ENCODE measurements around the gene POU2AF1. TPM values are rescaled to one million over a fixed set of nuclear protein-coding genes. Genes with fewer than 3 reads are reported as not detected.

The POU2AF1 gene
- total and polyA plus RNA-seq, 2 of the 8 experiments (the other 6 are each of a cell fraction or from before 2014, with no cell fraction given): not detected

GRCh38 chr11:111384494-111384893 lies 5.4 kb upstream of the POU2AF1 start:
- Histone ChIP-seq H2AFZ (ENCODE audit: low read length) (no peak overlapping the region), H3K27me3 (replicated peaks in 1 of 4; ENCODE audit: control insufficient read depth in 3 of 4, extremely low read depth in 1 of 4, insufficient read depth in 3 of 4, low read length in 3 of 4) (no peaks in the 10 kb centered on the region), H3K27ac (ENCODE audit: low read depth, low read length) (no peak overlapping the region), H3K23me2 (ENCODE audit: low read depth, low read length) (no peaks in the 10 kb centered on the region), H4K91ac (replicated peaks; ENCODE audit: insufficient read length, low read length) (no peak overlapping the region), H2BK20ac (ENCODE audit: low read length) (no peak overlapping the region), H3K4me1 (replicated peaks in 1 of 4; ENCODE audit: control insufficient read depth in 3 of 4, insufficient read depth in 4 of 4, low read length in 3 of 4) (no peaks in the 10 kb centered on the region), H3K79me2 (ENCODE audit: control insufficient read depth in 1 of 2, insufficient read depth in 2 of 2, low read length in 2 of 2) (no peaks in the 10 kb centered on the region), H3K9ac (replicated peaks in 1 of 4; ENCODE audit: extremely low read depth in 1 of 4, low read depth in 3 of 4, low read length in 3 of 4) (no peak overlapping the region), H3K4ac (replicated peaks; ENCODE audit: insufficient read length, low read depth, low read length) (no peak overlapping the region), H2BK120ac (replicated peaks; ENCODE audit: low read depth, low read length) (no peak overlapping the region), H3K4me3 (ENCODE audit: extremely low read depth in 1 of 4, insufficient read depth in 2 of 4, low read depth in 3 of 4, low read length in 4 of 4) (no peak overlapping the region), H2BK5ac (ENCODE audit: low read depth, low read length) (no peak overlapping the region), H4K8ac (ENCODE audit: extremely low read depth, insufficient read depth, low read length) (no peak overlapping the region), H3K23ac (ENCODE audit: insufficient read length) (no peak overlapping the region), H3K9me3 (ENCODE audit: insufficient read depth in 2 of 2, low read depth in 1 of 2, low read length in 1 of 2) (no peaks in the 10 kb centered on the region), H4K20me1 (replicated peaks in 1 of 2; ENCODE audit: control insufficient read depth in 1 of 2, insufficient read depth in 2 of 2, low read length in 2 of 2) (no peaks in the 10 kb centered on the region), H3K56ac (replicated peaks; ENCODE audit: insufficient read length, low read depth, low read length) (no peak overlapping the region), H2AK5ac (ENCODE audit: low read depth, low read length) (no peak overlapping the region), H3K14ac (ENCODE audit: insufficient read length) (no peak overlapping the region), H3K36me3 (ENCODE audit: control insufficient read depth in 2 of 4, insufficient read depth in 4 of 4, low read length in 3 of 4) (no peaks in the 10 kb centered on the region), H2BK12ac (ENCODE audit: low read depth, low read length) (no peak overlapping the region), H3K4me2 (ENCODE audit: insufficient read depth in 1 of 2, low read depth in 2 of 2, low read length in 2 of 2) (no peak overlapping the region), H2BK15ac (ENCODE audit: low read length) (no peak overlapping the region), H4K5ac (ENCODE audit: insufficient read length, low read depth, low read length) (no peak overlapping the region), H3K79me1 (ENCODE audit: low read depth, low read length) (no peaks in the 10 kb centered on the region), H3K18ac (ENCODE audit: extremely low read depth, low read length) (no peak overlapping the region)
- FAIRE-seq (no peak), DNase-seq (ENCODE audit: low read depth in 1 of 2, low spot score in 2 of 2) (no peak)
- POLR2A ChIA-PET (ENCODE audit: partially characterized antibody): interaction anchor here (0.7 kb wide), 1 partner anchor 62 kb away, joined by 3 read pairs; no protein-coding TSS in a partner anchor
- 92% methylated on average over 1 of the region's 1 CpG; no CpG with 5 or more reads in 1 of the 2 experiments for WGBS, 2 experiments (ENCODE audit: extremely low coverage in 1 of 2, insufficient coverage in 1 of 2, insufficient read length in 1 of 2, insufficient replicate concordance in 2 of 2, low coverage in 1 of 2, low lambda C conversion rate in 2 of 2, missing lambda C conversion rate in 1 of 2)
- CTCF ChIA-PET (ENCODE audit: partially characterized antibody): interaction anchor here (0.7 to 1.3 kb wide), 3 partner anchors 39 to 44 kb away, joined by 3 to 6 read pairs (median 3); no protein-coding TSS in a partner anchor
- no peak for TF ChIP-seq FOSL1 (IDR thresholded peaks at IDR 0.05; ENCODE audit: insufficient read depth, low read depth, low read length)
- no peak for TF ChIP-seq SIN3A (conservative IDR thresholded peaks at IDR 0.05 in 1 of 2, IDR thresholded peaks at IDR 0.05 in 1 of 2; ENCODE audit: low read depth in 1 of 2, low read length in 2 of 2)
- no peak for TF ChIP-seq RAD21 (IDR thresholded peaks at IDR 0.05 in 1 of 2, conservative IDR thresholded peaks at IDR 0.05 in 1 of 2; ENCODE audit: low read depth in 2 of 2, low read length in 2 of 2)
- no peak for TF ChIP-seq SIRT6 (IDR thresholded peaks at IDR 0.05; ENCODE audit: low read length)
- TF ChIP-seq KDM1A (IDR thresholded peaks at IDR 0.05; ENCODE audit: borderline replicate concordance, low read length): no peak
- no peak for TF ChIP-seq TAF7 (optimal IDR thresholded peaks at IDR 0.05; ENCODE audit: borderline replicate concordance, low read depth, low read length)
- no peak for TF ChIP-seq SP4 (IDR thresholded peaks at IDR 0.05; ENCODE audit: low read length)
- TF ChIP-seq CHD1 (IDR thresholded peaks at IDR 0.05; ENCODE audit: low read depth, low read length): no peak
- TF ChIP-seq USF2 (IDR thresholded peaks at IDR 0.05; ENCODE audit: low read length): no peak
- no peak for TF ChIP-seq SRF (IDR thresholded peaks at IDR 0.05; ENCODE audit: low read depth, low read length)
- no peak for TF ChIP-seq E2F6 (IDR thresholded peaks at IDR 0.05)
- no peak for TF ChIP-seq SP2 (IDR thresholded peaks at IDR 0.05; ENCODE audit: low read length)
- TF ChIP-seq CEBPB (IDR thresholded peaks at IDR 0.05; ENCODE audit: low read depth, low read length): no peak

All from H1 (cell line).